ENCODE measurements around the gene BCL11B.

GRCh38 chr14:99239661-99240092 lies 32.3 kb downstream of the BCL11B start:
- TF ChIP-seq CTCF (IDR thresholded peaks at IDR 0.05) (no peak), POLR2A (IDR thresholded peaks at IDR 0.05) (no peak)

Measured in tibial nerve (tissue), 3 donors.